ENCODE measurements around the gene SNRNP70.
"Not testable (repeated sequence)": the region's sequence is repeated elsewhere in the genome, so short reads cannot be mapped to it uniquely, and the experiment has no call there.

The SNRNP70 gene

DNA sequence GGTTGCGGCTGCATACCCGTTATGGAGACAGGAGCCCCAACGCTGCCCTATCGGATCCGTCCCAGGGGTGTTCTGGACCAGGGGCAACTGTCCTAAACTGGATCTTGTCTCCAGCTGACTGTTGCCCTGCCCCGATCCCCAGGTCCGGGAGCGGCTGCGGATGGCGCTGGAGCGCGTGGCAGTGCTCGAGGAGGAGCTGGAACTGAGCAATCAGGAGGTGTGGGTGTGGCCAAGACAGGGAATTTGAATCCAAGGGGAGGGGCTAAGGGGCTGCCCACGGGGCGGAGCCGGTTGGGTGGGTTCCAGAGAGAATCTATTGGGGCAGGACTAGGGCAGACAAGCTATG, 44.0 kb downstream of the SNRNP70 start:
- Mint-ChIP-seq H3K36me3 (ENCODE audit: low read depth) (no peaks in the 10 kb centered on the region), H3K4me1 (ENCODE audit: low read depth) (peaks cover 29% of the 10 kb centered on the region), H3K4me3 (peak overlapping the region; percentile 79), H3K27ac (no peak overlapping the region), H3K9me3 (no peaks in the 10 kb centered on the region), H3K27me3 (peaks cover 8% of the 10 kb centered on the region)
- DNase-seq, result no peak

DNA sequence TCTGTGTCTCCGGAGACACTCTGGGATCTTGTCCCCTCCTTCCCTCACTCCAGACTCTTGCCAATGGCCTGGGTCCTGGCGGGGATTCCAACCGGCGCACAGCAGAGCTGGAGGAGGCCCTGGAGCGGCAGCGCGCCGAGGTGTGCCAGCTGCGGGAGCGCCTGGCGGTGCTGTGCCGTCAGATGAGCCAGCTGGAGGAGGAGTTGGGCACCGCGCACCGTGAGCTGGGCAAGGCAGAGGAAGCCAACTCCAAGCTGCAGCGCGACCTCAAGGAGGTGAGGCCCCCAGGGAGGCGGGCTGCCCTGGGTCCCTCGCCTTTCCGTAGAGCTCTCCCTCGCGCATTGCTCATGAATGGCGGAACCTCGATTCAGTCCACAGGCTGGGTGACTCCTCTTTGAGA, 45.1 kb downstream of the SNRNP70 start:
- H3K36me3 Mint-ChIP-seq (ENCODE audit: low read depth), result no peaks in the 10 kb centered on the region
- peaks cover 8% of the 10 kb centered on the region for H3K27me3 Mint-ChIP-seq

DNA sequence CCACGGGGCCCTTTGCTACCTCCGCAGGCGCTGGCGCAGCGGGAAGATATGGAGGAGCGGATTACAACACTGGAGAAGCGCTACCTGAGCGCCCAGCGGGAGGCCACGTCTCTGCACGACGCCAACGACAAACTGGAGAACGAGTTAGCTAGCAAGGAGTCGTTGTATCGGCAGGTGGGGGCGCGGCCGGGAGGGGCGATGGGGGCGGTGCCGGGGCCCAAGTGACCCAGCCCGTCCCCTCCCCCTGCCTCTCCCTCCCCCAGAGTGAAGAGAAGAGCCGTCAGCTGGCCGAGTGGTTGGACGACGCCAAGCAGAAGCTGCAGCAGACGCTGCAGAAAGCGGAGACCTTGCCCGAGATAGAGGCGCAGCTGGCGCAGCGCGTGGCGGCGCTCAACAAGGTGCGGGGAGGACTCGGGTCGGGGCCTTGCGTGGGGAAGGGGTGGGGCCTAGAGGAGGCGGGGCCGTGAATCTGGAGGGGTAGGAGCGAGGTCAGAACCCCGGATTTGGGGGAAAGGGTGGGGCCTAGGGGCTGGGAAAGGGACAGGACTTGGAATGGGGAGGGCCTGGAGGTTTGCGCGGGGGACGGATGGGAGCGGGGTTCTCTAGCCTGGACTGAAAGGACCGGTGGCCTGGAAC, 47.8 kb downstream of the SNRNP70 start:
- H3K36me3 Mint-ChIP-seq (ENCODE audit: low read depth), result no peaks in the 10 kb centered on the region
- H3K27me3 Mint-ChIP-seq, result peaks cover 8% of the 10 kb centered on the region
- DNase-seq, result peak; percentile 52
- H3K9me3 Mint-ChIP-seq, result no peaks in the 10 kb centered on the region
- H3K4me3 Mint-ChIP-seq, result peak overlapping the region; percentile 18
- peaks cover 27% of the 10 kb centered on the region for H3K4me1 Mint-ChIP-seq (ENCODE audit: low read depth)
- no peak overlapping the region for H3K27ac Mint-ChIP-seq

More for the DNA sequence above, 45.1 kb downstream of the SNRNP70 start:
- no peaks in the 10 kb centered on the region for H3K9me3 Mint-ChIP-seq
- no peak overlapping the region for H3K4me3 Mint-ChIP-seq
- DNase-seq, result no peak
- no peak overlapping the region for H3K27ac Mint-ChIP-seq
- peaks cover 31% of the 10 kb centered on the region for H3K4me1 Mint-ChIP-seq (ENCODE audit: low read depth)

DNA sequence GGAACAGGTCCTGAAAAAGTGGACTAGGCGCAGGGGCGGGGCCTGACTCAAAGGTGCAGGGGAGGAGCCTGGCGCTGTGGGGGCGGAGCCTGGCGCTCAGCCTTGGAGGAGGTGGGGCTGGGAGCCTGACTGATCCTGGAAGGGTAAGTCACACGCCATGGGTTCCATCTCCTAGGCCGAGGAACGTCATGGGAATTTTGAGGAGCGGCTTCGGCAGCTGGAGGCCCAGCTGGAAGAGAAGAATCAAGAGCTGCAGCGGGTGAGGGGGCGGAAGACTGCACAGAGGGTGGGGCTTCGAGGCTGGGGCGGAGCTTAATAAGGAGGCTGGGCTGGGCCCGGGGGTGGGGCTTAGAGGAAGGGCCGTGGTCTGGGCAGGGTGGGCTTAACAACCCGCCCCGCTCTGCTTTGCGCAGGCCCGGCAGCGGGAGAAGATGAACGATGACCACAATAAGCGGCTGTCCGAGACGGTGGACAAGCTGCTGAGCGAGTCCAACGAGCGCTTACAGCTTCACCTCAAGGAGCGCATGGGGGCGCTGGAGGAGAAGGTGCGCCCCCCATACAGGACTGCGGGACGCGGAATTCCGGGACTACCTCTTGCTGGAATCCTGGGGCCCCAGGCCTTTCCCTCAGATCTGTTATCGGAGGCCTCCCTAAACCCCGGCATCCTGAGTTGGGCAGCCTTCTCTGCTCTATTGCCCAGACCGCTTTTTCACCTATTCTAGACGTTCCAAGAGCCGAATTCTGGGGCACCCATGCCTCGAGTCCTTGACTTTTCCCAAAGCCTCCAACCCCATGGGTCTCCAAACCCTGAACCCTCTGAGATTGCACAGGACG, 48.6 kb downstream of the SNRNP70 start:
- Mint-ChIP-seq H3K27ac (no peak overlapping the region), H3K27me3 (peaks cover 8% of the 10 kb centered on the region), H3K4me1 (ENCODE audit: low read depth) (peaks cover 20% of the 10 kb centered on the region), H3K4me3 (peak overlapping the region; percentile 33), H3K9me3 (no peaks in the 10 kb centered on the region), H3K36me3 (ENCODE audit: low read depth) (no peaks in the 10 kb centered on the region)
- peak; percentile 75 for DNase-seq

DNA sequence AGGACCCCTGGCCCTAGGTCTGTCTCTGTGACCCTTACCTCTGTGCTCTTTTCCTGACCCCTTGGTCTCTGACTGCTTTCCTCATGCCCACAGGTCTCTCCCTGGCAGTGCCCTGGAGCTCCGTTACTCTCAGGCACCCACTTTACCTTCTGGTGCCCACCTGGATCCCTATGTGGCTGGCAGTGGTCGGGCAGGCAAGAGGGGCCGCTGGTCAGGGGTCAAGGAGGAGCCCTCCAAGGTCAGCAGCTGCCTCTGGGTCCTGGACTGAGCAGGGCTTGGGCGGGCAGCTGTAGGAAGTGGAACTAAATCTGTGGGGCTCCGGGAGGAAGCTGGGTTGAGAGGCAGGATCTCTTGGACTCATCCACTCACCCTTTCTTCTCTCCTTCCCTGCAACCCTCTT, 50.4 kb downstream of the SNRNP70 start:
- H3K9me3 Mint-ChIP-seq, result no peaks in the 10 kb centered on the region
- no peaks in the 10 kb centered on the region for H3K36me3 Mint-ChIP-seq (ENCODE audit: low read depth)
- peaks cover 12% of the 10 kb centered on the region for H3K4me1 Mint-ChIP-seq (ENCODE audit: low read depth)
- DNase-seq, result no peak
- peaks cover 8% of the 10 kb centered on the region for H3K27me3 Mint-ChIP-seq
- H3K4me3 Mint-ChIP-seq, result no peak overlapping the region
- no peak overlapping the region for H3K27ac Mint-ChIP-seq

DNA sequence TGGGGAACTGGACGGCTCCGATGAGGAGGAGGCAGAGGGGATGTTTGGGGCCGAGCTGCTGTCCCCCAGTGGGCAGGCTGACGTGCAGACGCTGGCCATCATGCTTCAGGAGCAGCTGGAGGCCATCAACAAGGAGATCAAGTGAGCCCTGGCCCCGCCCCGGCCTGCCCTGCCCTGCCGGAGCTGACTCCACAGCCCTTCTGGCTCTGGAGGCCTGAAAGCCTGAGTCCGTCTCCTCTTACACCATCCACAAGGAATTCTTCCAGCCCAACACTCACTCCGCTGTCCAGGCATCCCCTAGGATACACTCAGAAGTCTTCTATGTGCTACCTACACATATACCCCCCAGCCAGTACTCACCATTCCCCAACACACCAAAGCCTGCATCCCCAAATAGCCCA, 51.5 kb downstream of the SNRNP70 start:
- Mint-ChIP-seq H3K36me3 (ENCODE audit: low read depth) (no peaks in the 10 kb centered on the region), H3K27me3 (peaks cover 8% of the 10 kb centered on the region), H3K9me3 (no peaks in the 10 kb centered on the region), H3K27ac (no peak overlapping the region), H3K4me3 (no peak overlapping the region), H3K4me1 (ENCODE audit: low read depth) (peaks cover 16% of the 10 kb centered on the region)
- DNase-seq, result no peak

DNA sequence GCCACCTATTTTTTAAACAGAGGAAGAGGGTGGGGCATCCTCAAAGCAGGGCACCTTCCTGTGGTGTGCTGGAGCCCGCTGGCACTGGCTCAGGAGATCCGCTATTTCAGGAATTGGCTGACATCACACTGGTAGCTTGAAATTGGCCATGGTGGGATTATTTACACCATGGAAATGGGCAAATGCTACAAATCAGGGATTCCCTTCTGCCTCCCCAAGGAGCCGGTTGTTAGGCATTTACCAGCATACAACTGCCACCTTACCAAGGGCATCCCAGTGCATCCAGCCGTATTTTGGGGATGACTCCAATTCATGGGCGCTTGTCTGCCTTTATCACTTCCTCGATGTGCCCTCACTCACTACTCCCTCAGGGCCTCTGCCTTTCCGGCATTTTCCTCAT, 55.7 kb downstream of the SNRNP70 start:
- Mint-ChIP-seq H3K4me1 (ENCODE audit: low read depth) (peaks cover 18% of the 10 kb centered on the region), H3K4me3 (no peak overlapping the region), H3K36me3 (ENCODE audit: low read depth) (no peaks in the 10 kb centered on the region), H3K27me3 (peaks cover 20% of the 10 kb centered on the region), H3K27ac (no peak overlapping the region), H3K9me3 (no peaks in the 10 kb centered on the region)
- DNase-seq, result no peak

DNA sequence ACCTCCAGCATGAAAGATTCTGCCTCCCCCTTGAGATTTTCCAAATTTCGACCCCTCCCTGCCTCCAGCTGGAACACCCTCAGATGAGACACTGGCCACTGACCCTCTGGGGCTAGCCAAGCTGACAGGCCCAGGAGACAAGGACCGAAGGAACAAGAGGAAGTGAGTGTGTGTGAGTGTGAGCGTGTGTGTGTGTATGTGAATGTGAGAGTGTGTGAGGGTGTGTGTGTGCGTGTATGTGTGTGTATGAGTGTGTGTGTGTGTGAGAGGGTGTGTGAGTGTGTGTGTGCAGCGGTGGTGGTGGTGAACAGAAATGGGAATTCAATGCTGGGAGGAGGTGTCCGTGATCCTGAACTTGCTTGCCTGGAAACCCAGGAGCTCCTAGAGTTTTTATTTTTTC, 56.1 kb downstream of the SNRNP70 start:
- Mint-ChIP-seq H3K27ac (no peak overlapping the region), H3K9me3 (no peaks in the 10 kb centered on the region), H3K4me3 (no peak overlapping the region), H3K36me3 (ENCODE audit: low read depth) (no peaks in the 10 kb centered on the region), H3K4me1 (ENCODE audit: low read depth) (peaks cover 18% of the 10 kb centered on the region), H3K27me3 (peaks cover 24% of the 10 kb centered on the region)
- no peak for DNase-seq

DNA sequence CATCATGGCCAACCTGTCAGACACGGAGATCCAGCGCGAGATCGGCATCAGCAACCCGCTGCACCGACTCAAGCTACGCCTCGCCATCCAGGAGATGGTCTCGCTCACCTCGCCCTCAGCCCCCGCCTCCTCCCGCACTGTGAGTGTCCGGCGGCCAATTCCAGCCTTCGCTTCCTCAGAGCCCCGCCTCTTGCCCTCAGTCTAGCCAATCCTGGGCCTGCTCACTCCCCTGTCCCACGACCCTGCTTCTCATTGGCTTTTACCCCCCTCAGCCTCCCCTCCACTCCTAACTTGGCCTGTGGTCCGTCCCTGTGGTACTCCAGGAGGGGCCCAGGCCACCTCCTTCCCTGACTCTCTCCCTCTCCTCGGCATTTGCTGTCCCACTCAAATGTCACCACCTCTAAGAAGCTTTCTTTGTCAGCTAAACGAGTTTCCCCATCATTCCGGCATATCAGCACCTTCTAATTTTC, 57.6 kb downstream of the SNRNP70 start:
- H3K36me3 Mint-ChIP-seq (ENCODE audit: low read depth), result no peaks in the 10 kb centered on the region
- peak; percentile 76 for DNase-seq
- peak overlapping the region; percentile 75 for H3K4me3 Mint-ChIP-seq
- H3K4me1 Mint-ChIP-seq (ENCODE audit: low read depth), result peaks cover 18% of the 10 kb centered on the region
- H3K27ac Mint-ChIP-seq, result no peak overlapping the region
- peaks cover 38% of the 10 kb centered on the region for H3K27me3 Mint-ChIP-seq
- H3K9me3 Mint-ChIP-seq, result no peaks in the 10 kb centered on the region

DNA sequence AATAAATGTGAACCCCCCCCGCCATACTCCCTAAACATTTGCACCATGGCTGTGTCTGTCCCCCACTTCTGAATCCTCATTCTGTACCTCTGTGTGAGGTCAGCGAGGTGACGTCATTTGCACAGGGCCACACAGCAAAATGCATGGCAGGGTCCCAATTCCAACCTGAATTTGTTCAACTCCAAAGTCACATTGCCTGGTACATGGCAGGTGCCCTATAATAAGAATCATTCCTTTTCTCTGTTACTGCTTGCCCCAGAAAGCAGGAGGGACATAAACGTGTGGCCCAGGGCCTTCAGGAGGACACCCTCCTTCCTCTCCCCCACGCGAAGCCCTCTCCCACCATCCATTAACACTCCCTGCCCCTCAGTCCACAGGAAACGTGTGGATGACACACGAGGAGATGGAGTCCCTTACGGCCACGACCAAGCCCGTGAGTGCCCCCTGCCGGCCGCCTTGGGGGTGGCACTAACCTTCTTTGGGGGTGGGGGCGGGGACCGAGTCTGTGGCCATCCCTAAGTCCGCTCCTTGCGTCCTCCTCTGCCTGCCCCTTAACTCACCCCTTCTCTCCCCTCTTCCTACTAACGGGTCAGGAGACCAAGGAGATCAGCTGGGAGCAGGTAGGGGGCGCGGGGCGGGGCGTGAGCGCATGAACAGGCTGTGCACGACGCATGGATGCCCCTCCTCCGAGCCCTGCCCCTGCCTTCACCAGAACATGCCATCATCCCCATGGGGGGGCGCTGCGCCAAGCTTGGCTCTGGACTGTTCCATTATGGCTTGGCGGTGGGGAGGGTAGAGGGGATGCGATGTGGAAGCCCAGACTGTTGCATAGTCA, 60.5 kb downstream of the SNRNP70 start:
- DNase-seq, result peak; percentile 90
- peaks cover 35% of the 10 kb centered on the region for H3K4me1 Mint-ChIP-seq (ENCODE audit: low read depth)
- H3K27ac Mint-ChIP-seq, result peak overlapping the region; percentile 82
- no peaks in the 10 kb centered on the region for H3K9me3 Mint-ChIP-seq
- H3K36me3 Mint-ChIP-seq (ENCODE audit: low read depth), result no peaks in the 10 kb centered on the region
- peak overlapping the region; percentile 54 for H3K4me3 Mint-ChIP-seq
- peaks cover 64% of the 10 kb centered on the region for H3K27me3 Mint-ChIP-seq

DNA sequence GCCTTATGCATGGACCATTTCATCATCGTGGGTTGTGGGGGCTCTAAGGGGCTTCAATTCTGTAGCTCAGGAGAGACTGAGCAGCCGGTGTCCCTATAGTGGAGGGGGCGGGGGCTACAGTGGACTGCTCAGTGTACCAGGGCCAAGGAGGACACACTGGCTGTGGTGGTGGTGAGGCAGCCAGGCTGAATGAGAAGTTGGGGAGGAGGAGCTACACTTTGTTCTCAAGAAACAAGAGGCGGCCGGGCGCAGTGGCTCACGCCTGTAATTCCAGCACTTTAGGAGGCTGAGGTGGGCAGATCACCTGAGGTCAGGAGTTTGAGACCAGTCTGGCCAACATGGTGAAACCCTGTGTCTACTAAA, 61.1 kb downstream of the SNRNP70 start:
- not testable (repeated sequence) for H3K4me3 Mint-ChIP-seq

DNA sequence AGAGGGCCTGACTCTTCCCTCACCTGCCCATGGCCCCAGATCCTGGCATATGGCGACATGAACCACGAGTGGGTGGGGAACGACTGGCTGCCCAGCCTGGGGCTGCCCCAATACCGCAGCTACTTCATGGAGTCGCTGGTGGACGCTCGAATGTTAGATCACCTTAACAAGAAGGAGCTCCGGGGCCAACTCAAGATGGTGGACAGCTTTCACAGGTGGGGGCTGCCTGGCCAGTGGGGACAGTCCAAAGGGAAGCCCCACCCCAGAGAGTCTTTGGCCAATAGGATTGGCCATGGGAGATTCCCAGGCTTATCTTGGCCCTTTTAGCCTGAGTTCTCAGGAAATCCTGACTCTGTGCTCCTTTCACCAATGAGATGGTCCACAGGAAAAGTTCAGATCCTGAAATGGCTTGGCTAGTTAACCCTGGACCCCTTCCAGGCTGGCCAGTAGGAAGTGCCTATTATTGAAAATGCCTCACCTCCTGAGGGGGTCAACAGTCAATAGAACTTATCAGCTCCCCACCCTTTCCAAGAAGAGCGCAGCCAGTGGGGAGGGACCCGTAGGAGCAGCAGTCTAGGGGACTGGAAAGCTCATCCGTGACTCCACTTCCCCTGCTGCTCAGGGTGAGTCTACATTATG, 62.9 kb downstream of the SNRNP70 start:
- Mint-ChIP-seq H3K4me3 (no peak overlapping the region), H3K27me3 (peaks cover 73% of the 10 kb centered on the region), H3K9me3 (peaks cover 4% of the 10 kb centered on the region), H3K4me1 (ENCODE audit: low read depth) (peaks cover 31% of the 10 kb centered on the region), H3K27ac (no peak overlapping the region), H3K36me3 (ENCODE audit: low read depth) (no peaks in the 10 kb centered on the region)
- DNase-seq, result no peak

More for the DNA sequence above, 61.1 kb downstream of the SNRNP70 start:
- DNase-seq; H3K9me3 Mint-ChIP-seq; H3K27ac Mint-ChIP-seq; H3K36me3 Mint-ChIP-seq (ENCODE audit: low read depth): not testable (repeated sequence)
- H3K27me3 Mint-ChIP-seq, result peaks cover 69% of the 10 kb centered on the region
- H3K4me1 Mint-ChIP-seq (ENCODE audit: low read depth), result peaks cover 34% of the 10 kb centered on the region

DNA sequence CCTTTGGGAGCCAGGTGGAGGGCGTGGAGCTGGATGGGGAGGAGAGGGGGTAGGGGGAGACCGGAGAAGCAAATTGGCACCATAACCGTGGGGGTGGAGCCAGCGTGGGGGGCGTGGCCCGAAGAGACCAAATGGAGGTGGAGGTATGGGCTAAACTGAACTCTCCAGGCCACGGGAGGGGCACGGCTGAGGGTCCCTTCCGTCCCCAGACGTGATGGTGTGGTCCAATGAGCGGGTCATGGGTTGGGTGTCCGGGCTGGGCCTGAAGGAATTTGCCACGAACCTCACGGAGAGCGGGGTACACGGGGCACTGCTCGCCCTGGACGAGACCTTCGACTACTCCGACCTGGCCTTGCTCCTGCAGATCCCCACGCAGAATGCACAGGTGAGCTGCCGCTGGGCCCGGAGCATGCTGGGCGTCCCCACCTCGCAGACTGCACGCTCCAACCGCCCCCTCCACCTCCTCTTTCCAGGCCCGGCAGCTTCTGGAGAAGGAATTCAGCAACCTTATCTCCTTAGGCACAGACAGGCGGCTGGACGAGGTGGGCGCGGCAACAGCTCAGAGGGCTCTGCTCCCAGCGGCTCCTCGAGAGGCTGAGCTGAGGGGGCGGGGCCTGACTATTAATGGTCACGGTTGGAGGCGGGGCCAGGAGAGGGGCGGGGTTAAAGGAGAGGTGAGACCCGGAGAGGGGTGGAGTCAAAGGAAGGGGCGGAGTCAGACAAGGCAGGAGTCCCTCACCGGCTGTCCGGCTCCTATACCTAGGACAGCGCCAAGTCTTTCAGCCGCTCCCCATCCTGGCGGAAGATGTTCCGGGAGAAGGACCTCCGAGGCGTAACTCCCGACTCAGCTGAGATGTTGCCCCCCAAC, 63.8 kb downstream of the SNRNP70 start:
- Mint-ChIP-seq H3K27ac (no peak overlapping the region), H3K9me3 (peaks cover 4% of the 10 kb centered on the region), H3K4me3 (peak overlapping the region; percentile 70), H3K4me1 (ENCODE audit: low read depth) (peaks cover 30% of the 10 kb centered on the region), H3K36me3 (ENCODE audit: low read depth) (no peaks in the 10 kb centered on the region), H3K27me3 (peaks cover 82% of the 10 kb centered on the region)
- DNase-seq, result peak; percentile 85
